Spleen (tissue), 7 donors: ENCODE results near the gene IDI2.

Experiments used
- POLR2A ChIP-seq, 3 donors: fragments of 450-650 bp; IDR thresholded peaks; one replicate each; pipeline ENCODE4 v1.5.1; 2017; ENCODE audit warnings: antibody characterized with exemption in 3 of 3, mild to moderate bottlenecking in 1 of 3
- POLR2AphosphoS5 ChIP-seq, 3 donors: sonication (generic); formaldehyde crosslinking; IDR thresholded peaks; one replicate each; pipeline ENCODE4 v1.5.1; 2017; ENCODE audit warnings: antibody characterized with exemption in 3 of 3
- TF ChIP-seq, protein P1 (sequence below), 11 experiments: fragments of 200-600 bp in 7 of 11; fragments of 450-650 bp in 4 of 11; sonication (generic) in 4 of 11; IDR thresholded peaks in 8 of 11; conservative IDR thresholded peaks in 3 of 11; 1 replicate in 7 of 11; 2 replicates in 4 of 11; pipeline versions ENCODE4 v1.4.0 to v1.8.0; 2016 to 2021; ENCODE audit warnings: antibody characterized with exemption in 11 of 11, inconsistent platforms in 4 of 11, mild to moderate bottlenecking in 1 of 11
- donor health status: DM: no; HTN: no; CAD: no; lungs with moderate emphysema.
- donor health status: DM: no; HTN: no; CAD: no.
- donor health status: DM: no; HTN: no; CAD: no.

DNA sequence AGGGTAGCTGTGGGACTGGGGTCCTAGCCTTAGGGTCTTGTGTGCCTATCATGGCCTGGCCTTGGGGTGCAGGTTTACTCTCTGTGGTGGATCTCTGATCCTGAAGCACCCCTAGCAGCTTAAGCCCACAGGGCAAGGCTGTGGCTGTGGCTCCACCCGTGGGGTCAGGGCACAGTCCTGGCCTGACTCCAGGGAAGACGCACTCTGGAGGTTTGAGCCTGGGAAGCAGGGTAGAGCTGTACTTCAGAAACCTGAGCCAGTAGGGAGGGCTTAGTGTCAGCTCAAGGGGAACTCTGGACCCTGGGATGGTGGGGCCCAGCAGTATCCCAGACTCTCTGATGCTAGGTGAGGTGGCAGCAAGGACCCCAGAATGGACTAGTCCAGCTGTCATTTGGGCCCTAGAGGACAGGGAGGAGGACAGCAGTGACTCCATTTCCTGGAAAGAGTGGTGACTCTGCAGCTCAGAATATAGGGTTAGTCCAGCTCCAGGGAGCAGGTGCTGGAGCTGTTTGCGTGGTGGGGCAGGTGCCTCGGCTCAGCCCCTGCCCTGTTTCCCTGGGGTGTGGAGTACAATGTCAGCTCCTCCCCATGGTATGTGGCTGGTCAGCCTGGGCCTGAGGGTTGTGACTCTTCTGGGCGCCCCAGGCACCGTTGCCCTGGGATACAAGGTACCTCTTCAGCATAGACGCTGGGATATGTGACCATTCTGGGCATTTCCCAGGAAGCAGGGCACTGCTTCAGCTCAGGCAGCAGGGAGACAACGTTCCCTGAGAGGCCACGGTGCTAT is 21.6 kb downstream of the IDI2 start:
- TF ChIP-seq POLR2AphosphoS5 (IDR thresholded peaks at IDR 0.05) = no peak
- TF ChIP-seq, protein P1, sequence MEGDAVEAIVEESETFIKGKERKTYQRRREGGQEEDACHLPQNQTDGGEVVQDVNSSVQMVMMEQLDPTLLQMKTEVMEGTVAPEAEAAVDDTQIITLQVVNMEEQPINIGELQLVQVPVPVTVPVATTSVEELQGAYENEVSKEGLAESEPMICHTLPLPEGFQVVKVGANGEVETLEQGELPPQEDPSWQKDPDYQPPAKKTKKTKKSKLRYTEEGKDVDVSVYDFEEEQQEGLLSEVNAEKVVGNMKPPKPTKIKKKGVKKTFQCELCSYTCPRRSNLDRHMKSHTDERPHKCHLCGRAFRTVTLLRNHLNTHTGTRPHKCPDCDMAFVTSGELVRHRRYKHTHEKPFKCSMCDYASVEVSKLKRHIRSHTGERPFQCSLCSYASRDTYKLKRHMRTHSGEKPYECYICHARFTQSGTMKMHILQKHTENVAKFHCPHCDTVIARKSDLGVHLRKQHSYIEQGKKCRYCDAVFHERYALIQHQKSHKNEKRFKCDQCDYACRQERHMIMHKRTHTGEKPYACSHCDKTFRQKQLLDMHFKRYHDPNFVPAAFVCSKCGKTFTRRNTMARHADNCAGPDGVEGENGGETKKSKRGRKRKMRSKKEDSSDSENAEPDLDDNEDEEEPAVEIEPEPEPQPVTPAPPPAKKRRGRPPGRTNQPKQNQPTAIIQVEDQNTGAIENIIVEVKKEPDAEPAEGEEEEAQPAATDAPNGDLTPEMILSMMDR (IDR thresholded peaks at IDR 0.05 in 8 of 11, conservative IDR thresholded peaks at IDR 0.05 in 3 of 11) = no peak
- no peak for TF ChIP-seq POLR2A (IDR thresholded peaks at IDR 0.05)
